Measurements from ENCODE around the gene TCF4.
A peak's percentile ranks its signal among the peaks of the same experiment; 100 is the strongest.

The TCF4 gene

DNA sequence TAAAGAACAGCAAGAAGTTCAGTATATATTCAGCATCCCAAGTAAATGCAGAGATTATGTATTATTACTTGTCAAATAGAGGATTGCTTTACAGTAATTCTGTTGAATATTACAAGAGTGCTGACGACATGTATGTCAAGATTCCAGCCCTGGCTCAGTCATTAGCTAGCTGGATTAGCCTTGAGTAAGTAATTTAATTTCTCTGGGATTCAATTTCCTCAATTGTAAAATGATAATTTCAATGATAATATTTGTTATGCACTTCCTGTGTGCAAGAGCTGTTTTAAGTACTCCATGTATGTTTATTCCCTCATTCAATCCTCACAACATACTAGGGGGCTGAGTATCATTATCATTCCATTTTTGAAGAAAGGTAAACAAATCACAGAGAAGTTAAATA, 44.0 kb downstream of the TCF4 start:
- no peak for DNase-seq (ENCODE audit: low read depth)

DNA sequence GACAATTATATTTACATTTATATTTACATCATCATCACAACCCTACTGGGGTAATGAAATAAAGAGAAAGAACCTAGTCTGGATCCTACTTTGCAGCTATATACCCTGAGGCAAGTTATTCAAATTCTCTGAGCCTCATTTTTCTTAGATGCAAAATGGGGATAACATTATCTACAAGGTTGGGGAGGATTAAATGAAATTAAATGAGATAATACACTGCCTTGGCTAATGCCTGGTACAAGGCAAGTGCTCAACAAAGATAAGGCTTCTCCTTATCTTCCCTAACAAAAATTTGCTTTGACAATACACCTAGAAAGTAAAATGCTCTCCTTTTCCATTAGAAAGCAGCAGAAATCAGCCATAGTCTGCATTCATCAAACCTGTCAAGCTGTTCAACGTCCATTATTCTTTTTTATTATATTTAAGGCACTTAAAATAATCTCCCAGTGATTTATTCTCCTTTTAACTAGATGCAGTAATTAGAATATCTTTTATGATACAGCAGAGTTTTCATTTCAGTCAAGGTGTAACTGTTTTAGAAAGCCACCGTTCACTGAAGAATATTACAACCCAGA, 44.8 kb downstream of the TCF4 start:
- no peak for DNase-seq (ENCODE audit: low read depth)

DNA sequence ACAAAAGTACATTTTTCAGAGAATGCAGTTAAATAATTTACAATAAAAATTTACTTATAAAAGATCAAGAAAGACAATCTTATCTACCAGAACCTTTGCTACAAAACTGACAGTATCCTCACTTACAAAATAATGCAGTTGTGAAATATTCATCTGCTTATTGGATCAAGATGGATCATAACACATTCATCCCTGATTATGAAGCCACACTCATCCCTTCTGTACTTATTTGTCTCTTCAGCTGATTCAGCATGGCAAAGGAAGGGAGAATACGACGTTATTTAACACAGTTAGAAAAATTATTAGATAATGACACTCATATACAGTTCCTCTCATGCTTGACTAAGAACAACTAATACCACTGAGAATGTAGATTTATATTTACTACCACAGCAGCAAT, 46.4 kb downstream of the TCF4 start:
- peak; percentile 38 for DNase-seq (ENCODE audit: low read depth)

DNA sequence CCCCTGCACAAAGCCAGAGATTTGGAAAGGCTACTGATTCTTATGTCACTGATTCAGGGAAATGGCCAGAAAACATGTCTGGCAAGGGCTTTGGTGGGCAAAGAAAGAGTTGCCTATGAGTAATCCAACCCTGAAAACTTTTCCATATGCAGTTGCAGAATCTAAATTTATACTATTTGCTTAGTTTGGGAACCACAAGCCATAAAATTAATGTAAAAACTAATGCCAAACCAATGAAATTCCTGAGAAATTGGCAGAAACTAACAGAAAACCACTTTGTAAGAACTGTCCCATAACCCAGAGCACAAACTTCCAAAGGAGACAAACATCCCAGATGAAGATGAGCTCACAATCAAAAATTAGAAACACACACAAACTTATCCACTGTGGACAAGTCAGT, 48.8 kb downstream of the TCF4 start:
- peak; percentile 35 for DNase-seq (ENCODE audit: low read depth)

DNA sequence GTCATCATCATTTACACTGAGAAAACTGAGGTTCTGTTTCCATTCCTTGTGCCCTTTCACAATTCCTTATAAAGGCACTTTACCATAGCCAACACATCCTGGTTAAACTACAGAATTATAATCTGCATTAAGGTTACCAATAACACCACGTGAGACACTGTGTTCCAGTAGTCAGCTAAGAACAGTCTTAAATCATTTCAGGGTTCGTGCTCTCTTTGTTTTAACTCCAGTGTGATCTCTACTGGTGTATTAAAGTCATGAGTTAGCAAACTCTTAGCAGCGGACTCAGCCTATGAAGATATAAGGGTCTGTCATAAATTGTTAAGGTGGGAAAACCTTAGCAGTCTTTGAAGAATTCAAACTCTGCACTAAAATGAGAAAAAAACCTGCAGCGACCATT, 53.0 kb downstream of the TCF4 start:
- DNase-seq (ENCODE audit: low read depth) = no peak

DNA sequence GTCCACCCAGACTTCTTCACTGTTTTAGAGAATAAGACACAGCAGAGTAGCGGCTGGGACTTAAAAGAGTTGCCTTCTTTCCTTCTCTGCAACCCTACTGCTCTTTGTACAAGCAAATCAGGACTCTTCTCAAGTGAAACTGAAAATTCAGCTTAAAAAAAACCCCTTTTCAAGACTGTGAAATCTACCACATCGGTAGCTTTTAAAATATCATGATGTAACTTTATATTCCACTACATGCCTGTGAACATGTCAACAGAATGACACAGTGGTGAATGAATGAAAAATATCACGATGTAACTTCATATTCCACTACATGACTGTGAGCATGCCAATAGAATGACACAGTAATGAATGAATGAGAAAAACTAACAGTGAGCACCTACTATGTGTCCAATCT, 53.4 kb downstream of the TCF4 start:
- DNase-seq (ENCODE audit: low read depth) = no peak

DNA sequence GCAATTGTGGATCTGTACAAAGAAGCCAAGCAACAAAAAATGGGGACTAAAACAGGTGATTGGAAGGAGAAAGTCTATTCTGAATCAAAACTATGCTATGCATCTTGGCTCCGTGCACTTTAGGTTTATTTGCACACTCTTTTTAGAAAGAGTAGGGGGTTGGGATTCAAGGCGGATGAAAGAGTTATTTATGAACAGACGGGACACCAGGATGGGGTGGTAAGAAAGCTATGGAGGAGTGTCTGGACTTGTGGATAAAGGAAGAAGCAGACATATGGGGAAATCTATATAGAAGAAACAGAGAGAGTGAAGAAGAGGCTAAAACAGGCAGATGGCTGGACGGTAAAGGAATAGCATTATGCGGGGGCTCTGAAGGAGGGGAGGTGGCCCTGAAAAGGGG, 57.8 kb downstream of the TCF4 start:
- DNase-seq (ENCODE audit: low read depth) = no peak

DNA sequence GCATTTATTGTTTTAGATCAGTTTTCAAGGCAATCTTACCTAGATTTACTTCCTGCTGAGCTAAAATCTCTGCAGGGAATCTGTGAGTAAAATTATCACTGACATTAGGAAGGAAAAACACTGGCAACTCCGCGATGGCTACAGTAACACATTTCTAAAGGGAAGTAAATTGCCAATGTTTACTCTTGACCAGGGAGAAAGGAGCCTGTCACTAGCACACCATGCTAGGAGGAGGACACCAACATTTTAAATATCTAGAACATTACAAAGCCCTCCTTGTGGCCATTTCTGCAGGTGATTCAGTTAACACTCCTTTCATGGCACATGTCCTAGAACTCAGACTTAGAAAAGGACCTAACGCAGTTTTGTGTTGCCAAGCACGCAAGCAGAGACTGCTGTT, 58.4 kb downstream of the TCF4 start:
- DNase-seq (ENCODE audit: low read depth) = no peak

DNA sequence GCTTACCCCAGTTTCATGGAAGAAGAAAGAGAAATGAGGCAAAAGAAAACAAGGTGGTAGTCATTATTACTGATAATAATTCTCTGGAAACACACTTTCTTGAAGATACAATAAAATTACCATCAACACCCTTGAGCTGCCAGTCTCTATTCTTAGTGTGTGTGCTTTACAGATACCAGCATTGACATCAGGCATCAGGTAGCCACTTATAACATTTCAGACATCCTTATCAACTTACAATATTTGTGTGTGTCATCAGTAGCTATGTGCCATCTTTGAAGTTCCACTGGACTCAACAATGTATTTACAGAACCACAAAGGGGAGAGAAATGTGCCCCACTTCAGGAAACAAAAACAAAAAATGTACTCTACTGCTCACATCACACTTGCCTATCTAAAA, 62.1 kb downstream of the TCF4 start:
- no peak for DNase-seq (ENCODE audit: low read depth)

DNA sequence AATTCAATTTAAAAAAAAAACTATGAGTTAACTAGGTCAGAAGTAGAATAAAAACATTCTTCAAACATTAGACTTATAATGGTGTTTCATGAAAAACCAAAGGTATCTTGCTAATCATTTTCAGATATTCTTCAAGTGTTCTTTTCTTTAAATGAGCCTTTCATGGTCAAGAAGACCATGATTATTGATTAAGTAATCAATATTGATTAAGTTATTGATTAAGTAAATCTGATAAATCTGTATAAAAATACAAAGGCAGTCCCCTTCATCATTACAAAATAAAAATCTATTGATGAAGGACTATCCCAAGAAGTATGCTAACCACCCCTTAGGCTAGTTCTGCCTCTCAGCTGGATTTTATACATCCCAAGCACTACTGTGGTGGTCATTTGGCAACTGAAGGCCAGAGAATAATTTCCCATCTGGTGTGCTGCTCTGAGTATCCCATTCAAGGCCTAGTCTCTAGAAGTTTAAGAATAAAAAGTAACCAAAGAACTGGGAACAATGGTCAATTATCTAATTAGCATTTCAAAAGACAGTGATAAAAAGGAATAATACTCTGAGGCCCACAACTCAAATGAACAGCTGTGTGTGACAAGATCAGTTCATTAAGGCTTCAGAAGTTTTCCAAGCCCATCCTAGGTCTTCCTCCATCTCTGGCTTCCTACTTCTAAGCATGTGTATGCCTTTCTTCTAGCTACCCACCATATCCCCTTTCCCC, 63.5 kb downstream of the TCF4 start:
- no peak for DNase-seq (ENCODE audit: low read depth)

DNA sequence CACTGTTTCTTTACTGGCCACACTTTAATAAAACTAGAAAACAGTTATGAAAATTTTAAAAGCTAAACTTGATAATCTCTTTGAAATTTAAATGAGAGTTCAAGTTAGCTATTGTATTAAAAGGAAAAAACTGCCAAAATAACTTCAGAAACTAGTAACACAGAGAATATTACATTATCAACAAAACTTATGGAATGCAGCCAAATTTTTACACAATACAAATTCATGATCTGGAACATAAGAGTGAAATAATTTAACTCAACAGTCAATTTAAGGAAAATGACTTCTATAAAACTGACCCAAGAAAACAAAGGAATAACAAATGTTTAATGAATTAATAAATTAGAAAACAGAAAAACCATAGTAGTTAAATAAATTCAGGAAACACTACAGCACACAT, 65.0 kb downstream of the TCF4 start:
- no peak for DNase-seq (ENCODE audit: low read depth)

DNA sequence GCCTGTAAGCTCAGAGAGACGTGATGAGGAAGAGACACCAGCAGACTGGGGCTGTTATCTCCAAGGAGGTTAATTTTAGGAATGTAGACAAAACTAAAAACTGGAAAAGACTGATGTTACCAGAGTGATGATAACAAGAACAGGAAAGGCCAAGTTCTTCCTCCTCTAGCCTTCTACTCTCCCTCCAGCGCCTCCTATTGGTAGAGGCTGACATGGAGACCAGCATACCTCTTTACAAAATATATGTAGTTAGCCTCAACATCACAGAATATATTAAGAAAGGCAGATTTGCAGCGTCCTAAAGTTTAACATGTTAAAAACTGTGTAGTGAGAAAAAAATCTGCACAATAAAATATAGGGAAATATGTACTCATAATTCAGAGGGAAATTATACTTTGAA, 66.0 kb downstream of the TCF4 start:
- DNase-seq (ENCODE audit: low read depth) = no peak

DNA sequence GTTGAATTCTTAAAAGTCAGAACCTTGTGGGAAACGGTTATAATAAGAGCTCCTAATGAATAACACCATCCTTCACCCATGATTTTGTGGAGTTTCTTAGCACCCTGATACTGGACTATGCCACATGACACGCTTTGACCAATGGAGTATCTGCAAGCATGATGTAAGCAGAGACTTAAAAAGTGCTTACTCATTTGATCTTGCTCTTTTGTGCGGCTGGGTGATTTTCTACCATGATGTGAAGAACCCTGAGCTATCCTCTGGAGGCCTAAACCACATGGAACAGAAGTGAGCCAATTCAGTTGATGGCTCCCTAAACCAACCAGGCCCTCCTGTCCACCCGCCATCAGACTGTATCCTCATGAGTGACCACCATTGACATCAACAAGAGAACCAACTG, 70.9 kb downstream of the TCF4 start:
- no peak for DNase-seq (ENCODE audit: low read depth)

DNA sequence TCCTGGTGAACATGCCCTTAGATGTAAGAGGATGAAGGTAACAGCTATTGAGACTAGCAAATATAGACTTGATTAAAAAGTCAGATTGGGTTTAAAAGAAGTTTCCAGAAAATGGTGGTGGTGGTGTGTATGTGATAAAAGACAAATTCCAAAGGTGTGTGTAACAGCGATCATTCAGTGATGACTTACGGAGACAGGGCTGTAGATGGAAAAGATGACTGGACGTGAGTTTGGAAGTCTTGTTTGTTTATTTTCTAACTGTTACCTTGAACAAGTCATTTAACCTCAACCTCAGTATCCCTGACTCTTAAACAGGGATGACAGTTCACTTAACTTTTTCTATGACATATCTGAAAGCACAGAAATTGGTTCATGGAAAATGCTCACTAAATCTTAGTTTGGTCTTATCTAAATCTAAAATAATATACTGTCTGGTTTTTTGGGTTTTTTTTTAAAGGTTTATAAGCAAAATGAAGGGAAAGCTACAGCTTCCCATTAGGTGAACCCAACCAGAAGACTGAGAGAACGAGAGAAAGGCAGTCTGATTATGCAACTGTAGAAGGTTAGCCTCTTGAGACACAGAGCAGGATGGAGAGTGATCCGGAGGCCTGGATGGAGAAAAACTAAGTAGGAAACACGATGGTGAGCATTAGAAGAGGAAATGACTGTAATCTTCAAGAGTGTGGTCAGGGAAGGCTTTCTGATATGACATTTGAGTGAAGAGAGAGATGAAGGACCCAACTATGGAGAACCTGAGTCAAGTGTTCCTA, 71.9 kb downstream of the TCF4 start:
- DNase-seq (ENCODE audit: low read depth) = no peak

DNA sequence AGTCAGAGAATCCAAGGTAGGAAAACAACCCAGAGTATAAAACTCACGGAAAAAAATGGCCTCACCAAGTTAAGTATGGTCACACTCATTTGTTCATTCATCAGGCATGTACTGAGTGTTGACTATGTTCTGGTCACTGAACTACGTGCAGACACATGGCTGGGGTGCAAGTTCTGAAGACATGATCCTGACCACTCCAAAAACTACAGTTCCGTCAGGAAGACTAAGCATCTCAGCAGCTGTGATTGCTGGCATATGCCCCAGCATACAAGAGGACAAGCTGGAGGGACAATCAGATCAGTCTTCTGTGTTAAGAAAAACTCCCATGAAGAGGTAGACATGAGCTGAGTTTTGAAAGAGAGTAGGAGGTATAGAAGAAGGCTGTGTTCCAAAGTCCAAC, 72.8 kb downstream of the TCF4 start:
- no peak for DNase-seq (ENCODE audit: low read depth)

DNA sequence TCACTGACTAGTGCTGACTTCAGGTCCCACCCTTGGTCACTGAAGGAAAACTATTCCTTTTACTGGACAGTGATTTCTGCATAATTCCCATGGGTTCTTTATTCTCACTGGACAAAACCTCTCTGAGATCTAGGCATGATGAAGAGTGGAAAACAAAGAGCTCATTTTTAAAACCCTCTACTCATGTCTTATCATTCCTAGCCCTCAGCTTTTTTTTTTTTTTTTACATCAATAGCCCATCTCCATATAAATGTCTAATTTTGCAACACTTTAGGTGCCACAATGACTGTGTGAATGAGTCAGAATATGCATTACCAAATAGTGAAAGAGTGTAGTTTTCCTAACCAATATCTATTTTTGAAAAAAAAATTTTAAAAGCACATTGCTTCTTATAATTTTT, 74.8 kb downstream of the TCF4 start:
- DNase-seq (ENCODE audit: low read depth) = no peak

DNA sequence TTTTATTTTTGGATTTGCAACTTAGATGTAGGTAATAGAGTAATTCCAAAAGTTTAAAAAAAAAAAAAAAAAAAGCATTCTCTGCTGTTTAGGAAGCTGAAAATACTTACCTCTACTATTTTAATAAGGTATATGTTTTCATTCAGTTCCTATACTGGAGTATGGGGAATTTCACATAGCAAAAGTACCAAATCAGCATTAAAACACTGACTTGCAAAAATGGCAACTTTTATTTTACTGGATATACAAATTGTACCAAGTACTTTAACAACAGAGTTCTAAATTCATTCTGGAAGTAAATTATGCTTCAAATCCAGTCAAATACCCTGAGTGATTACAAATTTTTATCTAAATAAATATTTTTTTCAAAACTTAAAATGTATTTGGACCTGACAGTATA, 76.7 kb downstream of the TCF4 start:
- no peak for DNase-seq (ENCODE audit: low read depth)

DNA sequence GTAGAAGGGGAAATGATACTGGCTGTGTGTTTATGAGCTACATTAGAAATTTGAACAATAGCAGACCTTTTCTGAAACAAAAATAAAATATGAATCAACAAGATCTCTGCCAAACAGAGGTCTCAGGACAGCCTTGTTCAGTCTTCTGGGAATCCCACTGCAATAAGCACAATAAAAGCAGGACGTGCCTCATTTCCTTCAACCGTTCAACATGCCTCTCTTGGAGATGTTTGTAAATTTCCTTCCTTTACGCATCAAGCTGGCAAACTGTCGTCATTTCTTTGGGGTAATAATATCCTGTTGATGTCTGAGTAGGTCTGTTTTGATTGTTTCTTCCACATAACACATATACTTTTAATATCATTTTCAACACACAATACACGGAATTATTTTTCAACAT, 77.2 kb downstream of the TCF4 start:
- peak; percentile 72 for DNase-seq (ENCODE audit: low read depth)

DNA sequence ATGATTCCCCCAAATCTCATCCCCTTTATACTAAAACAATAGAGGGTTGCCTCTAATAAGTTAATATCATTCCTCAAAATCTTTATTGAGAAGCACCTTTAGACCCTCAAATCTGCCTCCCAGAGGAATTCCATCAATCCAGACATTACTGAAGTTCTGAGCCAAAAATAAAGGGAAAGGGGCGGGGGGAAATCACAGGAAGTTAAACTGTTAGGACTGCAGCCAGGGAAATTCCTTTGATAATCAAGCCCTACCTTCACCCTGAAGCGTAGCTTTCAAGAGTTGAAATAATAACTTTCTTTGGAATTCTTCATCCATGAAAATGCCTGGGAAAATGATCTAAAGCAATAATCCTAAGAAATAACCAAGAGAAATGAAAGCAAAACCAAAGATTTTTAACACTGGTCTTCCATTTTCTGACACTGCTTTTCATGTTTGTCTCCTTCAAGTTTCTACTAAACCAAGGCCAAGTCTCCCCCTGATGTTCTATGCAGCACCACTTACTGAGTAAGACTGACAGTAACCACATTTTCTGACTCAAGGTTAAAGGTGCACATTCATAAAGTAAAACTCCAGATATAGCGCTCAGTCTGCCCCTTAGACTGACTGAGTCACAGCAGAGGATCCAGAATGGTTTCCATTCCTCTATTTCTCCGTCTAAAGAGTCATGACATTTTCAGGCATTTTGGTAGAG, 78.2 kb downstream of the TCF4 start:
- DNase-seq (ENCODE audit: low read depth) = no peak

DNA sequence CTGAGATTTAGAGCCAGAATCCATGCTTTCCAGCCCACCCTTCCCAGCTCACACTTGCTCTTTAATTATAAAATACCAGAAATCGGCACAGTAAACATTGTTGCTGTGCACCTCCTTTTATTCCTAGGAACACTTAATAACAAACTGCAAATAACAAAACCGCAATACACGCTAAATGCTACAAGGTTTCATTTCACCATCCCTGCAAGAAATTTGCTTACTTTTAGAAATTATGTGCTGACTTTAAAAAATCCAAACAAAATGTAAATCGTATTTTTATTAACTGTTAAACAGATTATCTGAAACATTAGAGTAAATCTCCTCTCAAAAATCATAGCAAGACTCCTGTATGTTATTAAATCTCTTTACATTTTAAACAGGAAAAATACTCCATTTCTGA, 79.3 kb downstream of the TCF4 start:
- no peak for DNase-seq (ENCODE audit: low read depth)

DNA sequence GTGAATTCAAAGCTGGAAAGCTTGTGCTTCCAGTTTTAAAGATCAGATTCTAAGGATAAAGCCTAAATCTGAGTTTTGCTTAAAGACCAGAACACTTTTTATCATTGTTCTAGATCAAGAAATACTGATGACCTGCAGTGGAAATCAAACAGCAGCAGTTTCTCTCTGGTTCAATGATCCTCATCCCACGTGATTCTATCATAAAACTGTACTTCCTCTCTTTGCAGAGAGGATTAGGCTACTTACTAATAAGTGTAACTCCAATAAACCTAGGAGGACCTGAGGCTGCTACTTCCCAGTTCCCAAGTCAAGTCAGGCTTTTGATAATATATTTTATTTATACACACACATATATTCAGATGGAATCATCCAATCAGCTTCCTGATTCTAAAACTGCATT, 81.9 kb downstream of the TCF4 start:
- DNase-seq (ENCODE audit: low read depth) = no peak

DNA sequence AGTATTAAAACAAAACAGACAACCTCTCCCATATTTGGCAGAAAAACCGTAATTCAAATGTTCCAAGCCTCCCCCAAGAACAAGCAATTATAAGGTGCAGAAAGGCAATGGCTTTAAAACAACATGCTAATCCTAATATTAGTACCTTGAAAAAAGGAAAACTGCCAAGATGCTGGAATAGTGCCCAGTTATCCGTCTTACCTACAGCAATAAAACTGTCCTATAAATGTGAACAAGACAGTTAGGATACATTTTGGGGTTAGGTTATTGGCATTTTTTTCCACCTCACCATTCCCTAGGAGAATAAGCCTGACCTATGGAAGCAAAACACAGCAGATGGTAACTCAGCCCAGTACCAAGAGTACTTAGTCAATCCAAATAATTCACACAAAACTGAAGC, 83.2 kb downstream of the TCF4 start:
- DNase-seq (ENCODE audit: low read depth) = no peak

Measured in fibroblast of gingiva (primary cell).